ENCODE data around the gene TAX1BP1.

Gene TAX1BP1

DNA sequence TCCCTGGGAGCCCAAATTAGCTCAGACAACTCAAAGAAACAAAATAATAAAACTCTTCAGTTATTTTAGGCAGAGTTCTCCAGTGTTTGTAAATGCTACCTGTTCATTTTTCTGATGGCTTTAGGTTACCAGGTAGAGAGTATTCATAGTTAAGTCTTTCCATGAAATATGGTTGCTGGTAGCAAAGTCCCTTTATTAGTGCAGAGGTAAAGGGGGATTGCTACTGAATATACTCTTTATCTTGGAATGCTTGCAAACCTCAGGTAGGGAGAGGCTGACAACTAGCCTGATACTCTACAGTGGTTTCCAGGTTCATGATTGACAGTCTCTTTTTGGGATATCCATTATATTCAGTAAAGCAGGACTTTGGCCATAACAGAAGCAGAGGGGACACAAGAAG lies 6.5 kb downstream of the TAX1BP1 start:
- Histone ChIP-seq H3K9ac (ENCODE audit: low read depth, low read length) (no peak overlapping the region), H3K4me2 (ENCODE audit: insufficient read depth, low read length) (no peak overlapping the region), H3K4me1 (ENCODE audit: insufficient read depth, low read length) (peaks cover 7% of the 10 kb centered on the region), H3K79me2 (ENCODE audit: insufficient read depth, low read length) (peaks cover 65% of the 10 kb centered on the region), H3K36me3 (ENCODE audit: insufficient read depth, low read length) (peaks cover 32% of the 10 kb centered on the region), H3K27ac (ENCODE audit: low read length) (no peak overlapping the region), H3K27me3 (ENCODE audit: insufficient read depth, low read length, poor library complexity) (no peaks in the 10 kb centered on the region), H3K4me3 (ENCODE audit: low read depth in 1 of 2, low read length in 2 of 2) (no peak overlapping the region), H4K20me1 (ENCODE audit: insufficient read depth, low read length) (peaks cover 22% of the 10 kb centered on the region), H2AFZ (ENCODE audit: low read depth, low read length) (no peak overlapping the region), H3K9me3 (ENCODE audit: insufficient read depth, low read length, severe bottlenecking) (no peaks in the 10 kb centered on the region)
- ATAC-seq (ENCODE audit: insufficient read depth, low read depth), result no peak
- no peak for DNase-seq
- no peak for TF ChIP-seq EZH2 (IDR thresholded peaks at IDR 0.05; ENCODE audit: borderline replicate concordance, low read depth, low read length, severe bottlenecking)
- TF ChIP-seq, protein P1, sequence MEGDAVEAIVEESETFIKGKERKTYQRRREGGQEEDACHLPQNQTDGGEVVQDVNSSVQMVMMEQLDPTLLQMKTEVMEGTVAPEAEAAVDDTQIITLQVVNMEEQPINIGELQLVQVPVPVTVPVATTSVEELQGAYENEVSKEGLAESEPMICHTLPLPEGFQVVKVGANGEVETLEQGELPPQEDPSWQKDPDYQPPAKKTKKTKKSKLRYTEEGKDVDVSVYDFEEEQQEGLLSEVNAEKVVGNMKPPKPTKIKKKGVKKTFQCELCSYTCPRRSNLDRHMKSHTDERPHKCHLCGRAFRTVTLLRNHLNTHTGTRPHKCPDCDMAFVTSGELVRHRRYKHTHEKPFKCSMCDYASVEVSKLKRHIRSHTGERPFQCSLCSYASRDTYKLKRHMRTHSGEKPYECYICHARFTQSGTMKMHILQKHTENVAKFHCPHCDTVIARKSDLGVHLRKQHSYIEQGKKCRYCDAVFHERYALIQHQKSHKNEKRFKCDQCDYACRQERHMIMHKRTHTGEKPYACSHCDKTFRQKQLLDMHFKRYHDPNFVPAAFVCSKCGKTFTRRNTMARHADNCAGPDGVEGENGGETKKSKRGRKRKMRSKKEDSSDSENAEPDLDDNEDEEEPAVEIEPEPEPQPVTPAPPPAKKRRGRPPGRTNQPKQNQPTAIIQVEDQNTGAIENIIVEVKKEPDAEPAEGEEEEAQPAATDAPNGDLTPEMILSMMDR (IDR thresholded peaks at IDR 0.05; ENCODE audit: borderline replicate concordance, extremely low read depth, low read length, poor library complexity, severe bottlenecking), result no peak

- Histone ChIP-seq H3K36me3 (ENCODE audit: insufficient read depth, low read length) (peaks cover 35% of the 10 kb centered on the region), H3K27me3 (ENCODE audit: insufficient read depth, low read length, poor library complexity) (no peaks in the 10 kb centered on the region), H3K9ac (ENCODE audit: low read depth, low read length) (no peak overlapping the region), H3K79me2 (ENCODE audit: insufficient read depth, low read length) (peaks cover 62% of the 10 kb centered on the region), H3K27ac (ENCODE audit: low read length) (no peak overlapping the region), H3K9me3 (ENCODE audit: insufficient read depth, low read length, severe bottlenecking) (no peaks in the 10 kb centered on the region), H3K4me2 (ENCODE audit: insufficient read depth, low read length) (no peak overlapping the region), H4K20me1 (ENCODE audit: insufficient read depth, low read length) (peaks cover 21% of the 10 kb centered on the region), H3K4me1 (ENCODE audit: insufficient read depth, low read length) (peaks cover 5% of the 10 kb centered on the region), H2AFZ (ENCODE audit: low read depth, low read length) (no peak overlapping the region), H3K4me3 (ENCODE audit: low read depth in 1 of 2, low read length in 2 of 2) (no peak overlapping the region)
- TF ChIP-seq EZH2 (IDR thresholded peaks at IDR 0.05; ENCODE audit: borderline replicate concordance, low read depth, low read length, severe bottlenecking), result no peak
- TF ChIP-seq, protein P1 (IDR thresholded peaks at IDR 0.05; ENCODE audit: borderline replicate concordance, extremely low read depth, low read length, poor library complexity, severe bottlenecking), result no peak
- no peak for ATAC-seq (ENCODE audit: insufficient read depth, low read depth)
- no peak for DNase-seq
These were observed 7.0 kb downstream of the TAX1BP1 start for GRCh38 chr7:27746978-27747377.

- Histone ChIP-seq H2AFZ (ENCODE audit: low read depth, low read length) (no peak overlapping the region), H3K9me3 (ENCODE audit: insufficient read depth, low read length, severe bottlenecking) (no peaks in the 10 kb centered on the region), H3K79me2 (ENCODE audit: insufficient read depth, low read length) (peaks cover 54% of the 10 kb centered on the region), H4K20me1 (ENCODE audit: insufficient read depth, low read length) (peaks cover 21% of the 10 kb centered on the region), H3K9ac (ENCODE audit: low read depth, low read length) (no peak overlapping the region), H3K4me2 (ENCODE audit: insufficient read depth, low read length) (no peak overlapping the region), H3K4me1 (ENCODE audit: insufficient read depth, low read length) (peaks cover 5% of the 10 kb centered on the region), H3K27me3 (ENCODE audit: insufficient read depth, low read length, poor library complexity) (no peaks in the 10 kb centered on the region), H3K4me3 (ENCODE audit: low read depth in 1 of 2, low read length in 2 of 2) (no peak overlapping the region), H3K36me3 (ENCODE audit: insufficient read depth, low read length) (peaks cover 43% of the 10 kb centered on the region), H3K27ac (ENCODE audit: low read length) (no peak overlapping the region)
- no peak for ATAC-seq (ENCODE audit: insufficient read depth, low read depth)
- DNase-seq, result no peak
- TF ChIP-seq EZH2 (IDR thresholded peaks at IDR 0.05; ENCODE audit: borderline replicate concordance, low read depth, low read length, severe bottlenecking), result no peak
- TF ChIP-seq, protein P1 (IDR thresholded peaks at IDR 0.05; ENCODE audit: borderline replicate concordance, extremely low read depth, low read length, poor library complexity, severe bottlenecking), result no peak
These were observed 7.8 kb downstream of the TAX1BP1 start for GRCh38 chr7:27747589-27748368.

All from DND-41 (cell line).